Right renal pelvis (tissue), 4 donors: ENCODE measurements around the gene CIDEB. TPM values are rescaled to one million over a fixed set of nuclear protein-coding genes. Genes with fewer than 3 reads are reported as not detected.

Source experiments
- DNase-seq, 4 donors: peaks; one replicate each; pipeline ENCODE4 v3.0.0-alpha.2; 2013; ENCODE audit warnings: low read depth in 4 of 4, low spot score in 3 of 4, missing footprints in 1 of 4
- polyA plus RNA-seq, 4 donors: library from polyadenylated mRNA; unstranded; fragments of 120-200 nt; gene quantifications; one replicate each; pipeline ENCODE4 v1.2.1, GENCODE V29; 2013; ENCODE audit not compliant: insufficient read length in 4 of 4

The CIDEB gene
- polyA plus RNA-seq, 4 donors: 21.8 to 27.6 (median 24.6) TPM

DNA sequence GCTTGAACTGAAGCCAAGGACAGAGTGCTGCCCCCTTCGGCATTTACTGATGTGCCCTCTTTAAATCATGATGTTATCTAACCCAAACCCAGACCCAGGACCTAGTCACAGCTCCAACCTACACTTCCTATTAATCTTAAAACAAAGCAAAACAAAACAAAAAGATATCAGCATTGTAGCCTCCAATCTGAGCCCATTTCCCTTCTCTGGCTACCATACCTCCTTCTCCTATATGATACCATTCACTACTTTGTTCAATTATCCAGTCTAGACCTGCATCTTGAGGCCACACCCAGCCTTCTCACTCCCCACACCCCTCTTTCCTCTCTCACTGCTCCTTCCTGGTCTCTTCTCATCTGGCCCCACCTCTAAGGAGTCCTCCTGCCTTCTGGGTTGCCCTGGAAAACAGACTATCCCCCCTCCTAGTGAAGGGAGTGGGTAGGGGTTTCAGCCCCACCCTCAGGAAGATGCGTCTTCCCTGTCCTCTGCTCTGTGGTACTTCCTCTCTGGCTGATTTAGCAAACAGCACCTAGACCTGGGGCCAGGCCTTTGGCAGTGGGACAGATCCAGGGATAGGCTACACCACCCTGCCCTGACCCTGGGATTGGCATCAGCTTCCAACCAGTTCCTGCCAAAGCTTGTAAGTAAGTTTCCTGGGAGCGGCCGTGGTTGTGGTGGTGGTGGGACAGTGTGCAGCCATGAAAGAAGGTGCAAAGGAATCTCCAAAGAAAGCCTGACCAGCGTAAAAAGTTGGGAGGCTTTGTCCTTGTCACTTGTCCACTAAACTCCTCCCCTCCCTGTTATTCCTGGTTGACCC, 6.8 kb upstream of the CIDEB start:
- no peak for DNase-seq

DNA sequence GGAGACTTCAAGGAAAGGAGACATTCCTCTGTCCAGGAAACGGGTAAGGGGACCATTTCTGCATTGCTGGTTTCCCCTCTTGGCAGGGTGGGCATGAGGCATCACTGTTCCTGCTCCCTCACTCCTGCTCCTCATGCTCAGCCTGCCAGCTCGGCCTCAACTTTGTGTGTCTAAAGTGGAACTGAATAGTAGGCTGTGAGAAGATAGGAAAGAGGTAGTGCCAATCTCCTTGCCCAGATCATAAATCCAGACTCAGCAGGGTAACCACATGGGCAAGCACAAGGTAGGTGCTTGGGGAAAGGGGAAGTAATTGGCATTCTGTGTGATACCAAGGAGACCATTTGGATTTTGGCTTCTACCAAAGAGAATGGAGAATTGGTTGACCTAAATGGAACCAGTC, 6.1 kb upstream of the CIDEB start:
- DNase-seq: no peak

DNA sequence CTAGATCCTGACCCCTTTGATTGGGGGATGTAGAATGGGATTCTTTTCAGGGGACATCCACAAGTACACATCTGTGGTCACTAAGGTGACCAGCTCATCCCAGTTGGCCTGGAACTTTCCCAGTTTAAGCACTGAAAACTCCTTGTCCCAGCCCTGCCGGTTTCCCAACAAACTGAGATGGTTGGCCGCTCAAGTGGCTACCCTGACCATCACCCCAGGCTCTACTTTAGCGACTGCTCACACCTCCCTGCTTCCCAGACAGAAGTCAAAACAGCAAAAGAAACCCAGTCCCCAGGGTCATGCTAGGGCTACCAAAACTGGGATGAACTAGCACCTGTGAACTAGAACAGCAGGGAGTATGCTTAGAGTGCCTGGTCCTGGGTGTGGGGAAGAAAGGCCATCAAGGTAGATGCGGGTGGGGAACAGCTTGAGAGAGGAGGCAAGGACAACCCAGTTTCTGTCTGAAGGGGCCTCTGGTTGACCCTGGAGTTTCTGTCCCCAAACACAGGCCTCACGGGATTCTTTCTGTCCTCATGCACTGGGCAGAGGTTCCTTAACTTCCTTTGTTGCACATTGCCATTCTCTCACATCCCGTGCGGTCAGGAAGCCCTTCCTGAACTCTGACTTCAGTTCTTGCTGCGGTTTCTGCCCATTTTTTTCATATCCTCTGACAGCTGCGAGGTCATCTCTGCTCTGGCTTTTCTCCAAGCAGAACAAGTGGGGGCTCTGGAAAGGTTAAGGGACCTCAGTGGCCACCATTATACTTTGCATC, 5.1 kb upstream of the CIDEB start:
- no peak for DNase-seq

GRCh38 chr14:24311837-24312615, 4.2 kb upstream of the CIDEB start:
- DNase-seq: no peak

DNA sequence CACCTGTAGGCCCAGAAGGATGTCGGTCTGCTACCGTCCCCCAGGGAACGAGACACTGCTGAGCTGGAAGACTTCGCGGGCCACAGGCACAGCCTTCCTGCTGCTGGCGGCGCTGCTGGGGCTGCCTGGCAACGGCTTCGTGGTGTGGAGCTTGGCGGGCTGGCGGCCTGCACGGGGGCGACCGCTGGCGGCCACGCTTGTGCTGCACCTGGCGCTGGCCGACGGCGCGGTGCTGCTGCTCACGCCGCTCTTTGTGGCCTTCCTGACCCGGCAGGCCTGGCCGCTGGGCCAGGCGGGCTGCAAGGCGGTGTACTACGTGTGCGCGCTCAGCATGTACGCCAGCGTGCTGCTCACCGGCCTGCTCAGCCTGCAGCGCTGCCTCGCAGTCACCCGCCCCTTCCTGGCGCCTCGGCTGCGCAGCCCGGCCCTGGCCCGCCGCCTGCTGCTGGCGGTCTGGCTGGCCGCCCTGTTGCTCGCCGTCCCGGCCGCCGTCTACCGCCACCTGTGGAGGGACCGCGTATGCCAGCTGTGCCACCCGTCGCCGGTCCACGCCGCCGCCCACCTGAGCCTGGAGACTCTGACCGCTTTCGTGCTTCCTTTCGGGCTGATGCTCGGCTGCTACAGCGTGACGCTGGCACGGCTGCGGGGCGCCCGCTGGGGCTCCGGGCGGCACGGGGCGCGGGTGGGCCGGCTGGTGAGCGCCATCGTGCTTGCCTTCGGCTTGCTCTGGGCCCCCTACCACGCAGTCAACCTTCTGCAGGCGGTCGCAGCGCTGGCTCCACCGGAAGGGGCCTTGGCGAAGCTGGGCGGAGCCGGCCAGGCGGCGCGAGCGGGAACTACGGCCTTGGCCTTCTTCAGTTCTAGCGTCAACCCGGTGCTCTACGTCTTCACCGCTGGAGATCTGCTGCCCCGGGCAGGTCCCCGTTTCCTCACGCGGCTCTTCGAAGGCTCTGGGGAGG, 3.1 kb upstream of the CIDEB start, which contains the start of gene LTB4R:
Gene LTB4R (plus strand): TSS at position 857 of the 959 bp plus-strand sequence. CDS start 4,150 bp downstream, outside the sequence.
- no peak for DNase-seq

GRCh38 chr14:24310265-24310645, 2.5 kb upstream of the CIDEB start:
- DNase-seq: no peak

DNA sequence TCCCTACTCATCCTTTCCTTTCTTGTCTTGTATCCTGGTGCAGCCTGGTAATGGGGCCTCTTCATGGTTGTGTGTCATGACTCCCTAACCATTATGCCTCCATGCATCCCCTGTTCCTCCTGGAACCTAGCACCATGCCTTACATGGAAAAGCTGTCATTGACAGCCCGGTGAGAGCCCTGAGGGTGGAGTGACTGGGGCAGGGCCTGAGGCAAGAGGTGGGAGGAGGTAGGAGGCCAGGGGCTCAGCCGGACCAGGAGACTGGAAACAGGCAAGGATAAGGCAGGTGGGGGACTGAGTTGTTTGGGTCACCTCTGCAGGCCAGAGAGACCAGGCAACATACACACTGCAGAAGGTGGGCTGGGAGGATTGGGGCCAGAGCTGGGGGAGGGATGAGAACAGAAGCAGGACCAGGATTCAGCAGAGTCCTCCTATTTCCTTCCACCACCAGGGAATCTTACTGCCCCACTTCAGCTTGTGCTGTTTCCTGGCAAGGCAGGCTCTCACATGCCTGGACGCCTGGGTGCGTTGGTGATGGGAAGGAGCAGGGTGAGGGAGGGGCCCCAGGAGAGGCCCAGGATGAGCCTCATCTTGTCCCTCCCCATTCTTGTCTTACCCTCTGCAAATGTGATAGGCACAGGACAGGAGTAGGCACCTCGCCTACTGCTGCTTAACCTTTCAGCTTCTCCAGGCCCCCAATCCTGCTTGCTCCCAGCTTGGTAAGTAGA, 1.9 kb upstream of the CIDEB start, which contains the start of gene LTB4R2:
Gene LTB4R2 (plus strand): TSS at position 603 of the 727 bp plus-strand sequence. CDS start 525 bp downstream, outside the sequence.
- DNase-seq: no peak

- no peak for DNase-seq
Measured at GRCh38 chr14:24308342-24309124, 756 bp upstream of the CIDEB start.

- DNase-seq: no peak
Measured at GRCh38 chr14:24307156-24307574, 612 bp downstream of the CIDEB start.

GRCh38 chr14:24304019-24304387, 3.8 kb downstream of the CIDEB start:
- DNase-seq: no peak

DNA sequence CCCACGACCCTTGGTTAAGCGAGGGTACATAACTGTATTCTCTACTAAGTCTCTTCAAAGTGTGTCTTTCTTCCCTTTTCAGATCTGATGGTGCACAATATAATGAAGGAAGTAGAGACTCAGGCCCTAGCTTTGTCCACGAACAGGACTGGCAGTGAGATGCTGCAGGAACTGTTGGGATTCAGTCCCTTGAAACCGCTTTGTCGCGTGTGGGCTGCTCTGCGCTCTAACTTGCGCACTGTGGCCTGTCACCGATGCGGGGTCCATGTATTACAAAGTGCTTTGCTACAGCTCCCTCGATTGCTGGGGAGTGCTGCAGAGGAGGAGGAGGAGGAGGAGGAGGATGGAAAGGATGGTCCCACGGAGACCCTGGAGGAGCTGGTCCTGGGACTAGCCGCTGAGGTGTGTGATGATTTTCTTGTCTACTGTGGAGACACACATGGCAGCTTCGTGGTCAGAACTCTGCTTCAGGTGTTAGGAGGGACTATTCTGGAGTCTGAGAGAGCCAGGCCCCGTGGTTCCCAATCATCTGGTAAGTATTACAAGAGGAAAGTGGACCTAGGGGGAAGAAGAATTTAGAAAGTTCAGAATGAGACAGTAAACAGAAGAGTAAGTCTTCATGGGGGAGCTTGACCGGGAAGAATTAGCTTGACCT, 7.3 kb downstream of the CIDEB start:
- DNase-seq: no peak

GRCh38 chr14:24299255-24300191, 8.3 kb downstream of the CIDEB start, which contains the start of the genes DHRS1 and NOP9:
Gene DHRS1, minus strand, starts transcription at chr14:24299780. Its CDS starts 674 bp downstream, at chr14:24299106.
Gene NOP9, plus strand, starts transcription at chr14:24299850. Its CDS starts 105 bp downstream, at chr14:24299955.
- DNase-seq: peak; percentile 79 to 90 (median 86)

DNA sequence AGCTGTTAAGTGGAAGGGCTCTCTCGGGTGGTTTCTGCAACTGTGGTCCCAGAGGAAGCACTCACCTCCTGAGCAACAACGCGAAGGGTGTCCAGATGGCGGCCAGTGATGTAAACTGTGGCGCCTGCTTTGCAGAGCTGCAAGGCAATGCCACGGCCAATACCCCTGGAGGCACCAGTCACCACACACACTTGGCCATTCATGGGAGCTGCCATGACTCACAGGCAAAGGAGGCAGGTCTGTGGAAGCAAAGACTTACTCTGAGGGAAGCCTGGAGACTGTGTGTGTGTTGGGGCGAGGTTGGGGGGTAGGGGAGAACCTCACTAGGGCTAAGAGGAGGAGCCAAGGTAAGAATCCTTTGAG, 8.9 kb downstream of the CIDEB start:
- no peak for DNase-seq

- no peak for DNase-seq
Measured at GRCh38 chr14:24297190-24297964, 10.4 kb downstream of the CIDEB start.

GRCh38 chr14:24296341-24297157, 11.2 kb downstream of the CIDEB start:
- no peak for DNase-seq
